ENCODE results near the gene CNOT4.

DNA sequence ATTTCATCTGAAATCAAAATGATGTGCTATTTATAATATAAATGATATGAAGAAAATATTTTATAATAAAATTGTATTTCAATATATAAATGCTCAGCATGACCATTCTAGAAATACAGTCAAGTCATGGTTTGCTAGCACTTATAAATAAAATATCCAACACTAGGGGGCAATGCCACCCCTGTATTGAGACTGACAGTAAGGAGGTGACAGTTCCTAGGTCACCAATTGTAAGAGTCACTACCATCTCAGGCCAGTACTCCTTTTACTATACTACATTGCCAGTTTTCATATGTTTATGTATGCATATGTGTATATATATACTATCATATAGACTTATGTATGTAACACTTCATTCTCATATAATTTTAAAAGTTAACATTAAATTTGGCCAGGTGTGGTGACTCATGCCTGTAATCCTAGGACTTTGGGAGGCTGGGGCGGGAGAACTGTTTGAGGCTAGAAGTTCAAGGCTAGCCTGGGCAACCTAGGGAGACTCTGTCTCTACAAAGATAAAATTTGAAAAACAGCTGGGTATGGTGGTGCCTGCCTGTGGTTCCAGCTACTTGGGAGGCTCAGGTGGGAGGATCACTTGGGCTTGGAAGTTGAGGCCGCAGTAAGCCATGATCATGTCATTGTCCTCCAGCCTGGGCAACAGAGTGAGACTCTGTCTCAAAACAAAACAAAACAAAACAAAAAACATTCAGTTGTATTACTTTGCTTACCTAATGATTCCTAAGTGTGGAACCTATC is 2.4 kb upstream of the CNOT4 start:
- TF ChIP-seq POLR2AphosphoS5 (IDR thresholded peaks at IDR 0.05) (no peak), POLR2A (IDR thresholded peaks at IDR 0.05) (no peak)
- TF ChIP-seq, protein P1, sequence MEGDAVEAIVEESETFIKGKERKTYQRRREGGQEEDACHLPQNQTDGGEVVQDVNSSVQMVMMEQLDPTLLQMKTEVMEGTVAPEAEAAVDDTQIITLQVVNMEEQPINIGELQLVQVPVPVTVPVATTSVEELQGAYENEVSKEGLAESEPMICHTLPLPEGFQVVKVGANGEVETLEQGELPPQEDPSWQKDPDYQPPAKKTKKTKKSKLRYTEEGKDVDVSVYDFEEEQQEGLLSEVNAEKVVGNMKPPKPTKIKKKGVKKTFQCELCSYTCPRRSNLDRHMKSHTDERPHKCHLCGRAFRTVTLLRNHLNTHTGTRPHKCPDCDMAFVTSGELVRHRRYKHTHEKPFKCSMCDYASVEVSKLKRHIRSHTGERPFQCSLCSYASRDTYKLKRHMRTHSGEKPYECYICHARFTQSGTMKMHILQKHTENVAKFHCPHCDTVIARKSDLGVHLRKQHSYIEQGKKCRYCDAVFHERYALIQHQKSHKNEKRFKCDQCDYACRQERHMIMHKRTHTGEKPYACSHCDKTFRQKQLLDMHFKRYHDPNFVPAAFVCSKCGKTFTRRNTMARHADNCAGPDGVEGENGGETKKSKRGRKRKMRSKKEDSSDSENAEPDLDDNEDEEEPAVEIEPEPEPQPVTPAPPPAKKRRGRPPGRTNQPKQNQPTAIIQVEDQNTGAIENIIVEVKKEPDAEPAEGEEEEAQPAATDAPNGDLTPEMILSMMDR (IDR thresholded peaks at IDR 0.05) = peak in 3 of 4 experiments; percentile 43 to 48 (median 45)
